ENCODE measurements around the gene SNX5.
A peak's percentile ranks its signal among the peaks of the same experiment; 100 is the strongest.
"Not testable (repeated sequence)": the region's sequence is repeated elsewhere in the genome, so short reads cannot be mapped to it uniquely, and the experiment has no call there.

SNX5 gene

DNA sequence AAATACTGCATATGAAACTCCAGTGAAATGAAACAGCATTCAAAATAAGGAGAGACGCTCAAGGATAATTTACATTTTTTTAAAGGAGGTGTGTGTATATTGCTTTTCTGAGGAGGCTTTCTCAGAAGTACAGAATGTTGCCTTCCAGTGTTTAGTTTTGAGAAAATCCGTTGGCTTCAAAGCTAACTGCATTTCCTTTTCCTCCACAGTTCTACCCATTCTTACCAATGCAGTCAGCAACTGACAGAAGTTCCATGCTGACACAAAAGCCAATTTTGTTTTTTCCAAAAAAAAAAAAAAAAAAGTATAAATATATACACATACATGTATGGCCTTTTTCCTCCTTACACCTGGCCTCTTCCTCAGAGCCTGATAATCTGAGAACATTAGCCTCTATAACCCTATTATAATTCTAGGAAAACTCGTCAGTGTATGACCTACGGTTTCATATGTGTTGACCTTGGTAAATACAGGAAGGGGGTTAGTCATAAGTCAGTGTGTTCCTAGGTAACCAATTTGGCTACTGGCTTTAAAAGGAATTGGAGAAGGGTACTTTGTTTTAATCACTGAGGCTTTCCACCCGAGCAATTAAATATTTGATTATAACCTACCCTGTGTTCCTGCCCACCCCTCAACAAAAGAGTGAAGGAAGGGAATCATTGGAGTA, 24.4 kb upstream of the SNX5 start:
- DNase-seq = peak; percentile 8

DNA sequence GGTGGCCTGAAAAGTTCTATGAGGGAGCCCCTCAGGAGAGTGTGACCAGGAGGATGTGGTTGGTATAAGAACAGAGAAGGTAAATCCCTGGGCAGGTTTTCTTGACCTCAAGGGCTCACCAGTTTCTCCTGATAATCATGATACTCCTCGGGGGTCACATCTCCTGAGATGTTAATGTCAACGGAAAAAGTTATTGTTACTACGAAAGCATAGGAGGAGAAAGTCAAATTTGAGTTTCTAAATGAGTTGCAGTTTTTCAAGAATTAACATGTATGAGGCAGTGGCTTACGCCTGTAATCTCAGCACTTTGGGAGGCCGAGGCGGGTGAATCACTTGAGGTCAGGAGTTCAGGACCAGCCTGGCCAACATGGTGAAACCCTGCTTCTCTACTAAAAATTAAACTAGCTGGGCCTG, 23.6 kb upstream of the SNX5 start:
- no peak for DNase-seq

DNA sequence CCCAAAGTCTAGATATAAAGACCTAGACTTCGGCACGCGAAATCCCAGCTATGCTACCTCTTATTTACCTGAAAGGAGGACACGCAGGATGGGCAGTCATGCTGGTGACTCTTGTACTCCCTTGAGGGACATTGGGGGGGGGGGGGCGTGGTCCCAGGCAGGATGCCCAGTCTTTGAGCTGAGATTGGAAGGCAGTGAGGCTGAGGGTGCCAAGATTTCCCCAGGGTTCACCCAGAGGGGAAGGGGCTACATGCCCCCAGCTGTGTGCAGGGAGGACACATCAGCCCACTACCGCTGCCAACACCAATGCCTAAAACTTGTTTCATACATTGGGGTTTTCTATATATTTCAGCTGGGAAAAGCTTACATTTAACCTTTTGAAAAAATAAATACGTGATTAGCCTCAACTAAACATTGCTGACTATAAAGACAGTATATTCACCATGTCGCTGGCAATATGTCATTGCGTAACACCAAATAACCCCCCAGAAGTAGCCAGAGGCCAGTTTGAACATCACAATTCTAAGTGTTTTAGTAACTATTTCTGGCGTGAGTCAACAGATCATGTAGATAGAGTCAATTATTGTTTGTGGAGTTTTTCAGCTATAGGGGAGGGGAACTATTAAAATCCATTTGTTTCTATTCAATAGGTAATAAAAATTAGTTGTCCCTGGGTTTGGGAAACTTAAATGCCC, 21.8 kb upstream of the SNX5 start:
- DNase-seq = no peak

DNA sequence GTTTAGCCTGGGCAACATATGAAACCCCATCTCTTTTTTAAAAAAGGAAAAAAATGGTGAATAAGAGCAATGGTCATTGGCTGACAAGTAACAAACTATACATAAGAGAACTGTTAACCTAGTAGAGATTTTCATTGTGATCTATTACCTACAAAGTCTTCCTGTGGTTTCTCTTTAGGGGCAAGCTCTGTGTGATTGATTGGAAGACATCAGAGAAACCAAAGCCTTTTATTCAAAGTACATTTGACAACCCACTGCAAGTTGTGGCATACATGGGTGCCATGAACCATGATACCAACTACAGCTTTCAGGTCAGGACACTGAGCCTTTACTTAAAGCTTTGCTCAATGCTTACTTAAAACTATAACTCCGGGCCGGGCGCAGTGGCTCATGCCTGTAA, 19.4 kb upstream of the SNX5 start:
- no peak for DNase-seq

DNA sequence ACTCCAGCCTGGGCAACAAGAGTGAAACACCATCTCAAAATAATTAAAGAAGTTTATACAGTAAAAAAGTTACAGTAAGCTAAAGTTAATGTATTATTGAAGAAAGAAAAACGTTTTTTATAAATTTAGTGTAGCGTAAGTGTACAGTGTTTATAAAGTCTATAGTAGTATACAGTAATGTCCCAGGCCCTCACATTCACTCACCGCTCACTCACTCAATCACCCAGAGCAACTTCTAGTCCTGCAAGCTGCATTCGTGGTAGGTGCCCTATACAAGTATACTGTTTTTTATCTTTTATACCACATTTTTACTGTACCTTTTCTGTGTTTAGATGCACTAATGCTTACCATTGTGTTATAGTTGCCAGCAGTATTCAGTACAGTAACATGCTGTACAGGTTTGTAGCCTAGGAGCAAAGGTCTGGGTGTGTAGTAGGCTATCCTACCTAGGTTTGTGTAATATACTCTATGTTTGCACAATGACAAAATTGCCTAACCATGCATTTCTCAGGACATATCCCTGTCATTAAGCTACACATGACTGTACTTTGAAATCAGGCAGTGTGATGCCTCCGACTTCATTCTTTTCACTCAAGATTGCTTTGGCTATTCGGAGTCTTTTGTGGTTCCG, 16.9 kb upstream of the SNX5 start:
- no peak for DNase-seq

DNA sequence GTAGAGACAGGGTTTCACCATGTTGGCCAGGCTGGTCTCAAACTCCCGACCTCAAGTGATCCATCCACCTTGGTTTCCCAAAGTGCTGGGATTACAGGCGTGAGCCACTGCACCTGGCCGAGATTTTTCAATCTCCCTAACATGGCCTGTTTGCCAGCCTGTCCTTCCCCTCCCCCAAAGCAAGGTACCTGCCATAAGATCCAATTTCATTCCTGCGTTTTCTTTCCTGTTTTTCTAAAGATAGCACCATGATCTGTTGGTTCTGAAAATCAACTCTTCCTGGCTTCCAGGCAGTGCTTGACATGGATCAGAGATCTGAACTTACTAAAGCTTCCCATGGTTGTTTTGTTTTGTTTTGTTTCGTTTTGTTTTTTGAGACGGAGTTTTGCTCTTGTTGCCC, 7.7 kb upstream of the SNX5 start:
- DNase-seq = no peak

DNA sequence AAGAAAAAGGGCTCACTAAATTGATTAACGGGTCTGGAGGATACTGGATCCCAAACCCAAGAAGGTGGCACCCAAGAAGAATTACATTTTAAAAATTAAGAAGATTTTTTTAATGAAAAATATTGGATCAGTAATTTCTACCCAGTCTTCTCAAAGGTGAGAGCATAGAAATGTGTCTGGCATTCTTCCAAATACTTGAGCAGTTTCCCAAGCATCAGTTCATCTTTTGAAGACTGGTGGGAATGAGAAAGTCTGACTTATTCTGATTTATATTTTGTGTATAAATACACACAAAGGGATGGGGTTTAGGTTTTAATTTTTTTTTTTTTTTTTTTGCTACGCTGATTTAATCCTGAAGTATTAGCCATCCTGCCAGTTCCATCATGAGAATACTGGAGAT, 3.5 kb upstream of the SNX5 start:
- DNase-seq = no peak

DNA sequence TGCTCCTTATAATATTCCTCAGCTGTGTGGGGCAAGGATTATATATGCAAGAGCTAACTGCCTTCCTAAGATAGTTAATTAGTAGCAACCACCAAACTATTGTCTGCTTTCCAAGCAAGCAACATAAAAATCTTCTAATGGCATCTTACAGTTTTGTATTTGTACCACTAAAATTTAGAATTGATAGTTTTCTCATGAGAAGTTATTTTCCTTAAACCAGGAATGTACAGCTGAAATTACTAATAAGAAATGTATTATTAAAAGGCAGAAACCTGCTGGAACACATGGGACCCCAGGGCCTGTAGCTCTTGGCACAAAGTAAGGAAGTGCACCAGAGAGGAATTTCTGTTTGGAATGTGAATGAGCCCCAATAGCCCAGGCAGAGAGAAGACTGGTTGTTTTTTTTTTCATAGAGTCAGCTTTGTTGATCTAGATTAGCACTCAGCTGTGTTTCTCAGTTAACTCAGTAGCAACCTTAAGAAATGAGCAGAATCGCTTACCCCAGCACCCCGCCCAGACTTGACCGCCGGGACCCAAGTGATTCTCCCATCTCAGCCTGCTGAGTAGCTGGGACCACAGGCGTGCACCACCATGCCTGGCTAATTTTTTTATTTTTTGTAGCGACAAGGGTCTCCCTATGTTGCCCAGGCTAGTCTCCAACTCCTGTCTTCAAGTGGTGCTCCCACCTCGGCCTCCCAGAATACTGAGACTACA, 2.9 kb upstream of the SNX5 start:
- DNase-seq = no peak

DNA sequence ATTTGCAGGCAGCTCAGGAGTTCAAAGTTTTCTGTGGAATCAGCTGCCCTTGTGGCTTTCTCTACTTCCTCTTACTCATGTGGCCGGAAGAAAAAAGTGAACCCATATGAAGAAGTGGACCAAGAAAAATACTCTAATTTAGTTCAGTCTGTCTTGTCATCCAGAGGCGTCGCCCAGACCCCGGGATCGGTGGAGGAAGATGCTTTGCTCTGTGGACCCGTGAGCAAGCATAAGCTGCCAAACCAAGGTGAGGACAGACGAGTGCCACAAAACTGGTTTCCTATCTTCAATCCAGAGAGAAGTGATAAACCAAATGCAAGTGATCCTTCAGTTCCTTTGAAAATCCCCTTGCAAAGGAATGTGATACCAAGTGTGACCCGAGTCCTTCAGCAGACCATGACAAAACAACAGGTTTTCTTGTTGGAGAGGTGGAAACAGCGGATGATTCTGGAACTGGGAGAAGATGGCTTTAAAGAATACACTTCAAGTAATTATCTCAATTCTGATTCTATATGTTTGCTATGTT, 1.4 kb upstream of the SNX5 start:
- no peak for DNase-seq

DNA sequence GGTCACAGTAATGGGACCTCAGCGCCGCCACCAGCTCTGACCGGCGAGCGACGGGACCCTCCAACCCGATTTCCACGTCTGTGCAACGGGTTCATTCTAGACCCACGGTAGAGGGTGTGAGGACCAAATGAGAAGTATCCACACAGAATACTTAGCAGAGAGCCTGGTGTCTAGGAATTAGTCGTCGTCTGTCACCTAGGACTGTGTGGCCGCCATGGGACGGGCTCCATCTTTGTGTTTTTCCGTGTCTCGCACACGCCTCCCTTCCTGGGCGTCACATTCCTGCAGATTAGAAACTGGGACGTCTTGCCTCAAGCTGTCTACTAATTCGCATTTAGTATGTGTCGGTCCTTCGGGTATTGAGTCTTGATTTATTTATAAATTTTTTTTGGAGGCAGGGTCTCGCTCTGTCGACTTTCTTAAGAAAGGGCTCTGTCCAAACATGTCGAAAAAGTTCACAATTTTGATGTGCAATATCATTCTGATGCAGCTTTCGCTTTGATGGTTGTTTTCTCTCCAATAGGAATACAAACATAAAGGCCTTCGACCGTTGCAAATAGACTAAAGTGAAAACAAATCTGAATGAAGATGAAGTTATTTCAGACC, 787 bp upstream of the SNX5 start:
- DNase-seq = no peak

DNA sequence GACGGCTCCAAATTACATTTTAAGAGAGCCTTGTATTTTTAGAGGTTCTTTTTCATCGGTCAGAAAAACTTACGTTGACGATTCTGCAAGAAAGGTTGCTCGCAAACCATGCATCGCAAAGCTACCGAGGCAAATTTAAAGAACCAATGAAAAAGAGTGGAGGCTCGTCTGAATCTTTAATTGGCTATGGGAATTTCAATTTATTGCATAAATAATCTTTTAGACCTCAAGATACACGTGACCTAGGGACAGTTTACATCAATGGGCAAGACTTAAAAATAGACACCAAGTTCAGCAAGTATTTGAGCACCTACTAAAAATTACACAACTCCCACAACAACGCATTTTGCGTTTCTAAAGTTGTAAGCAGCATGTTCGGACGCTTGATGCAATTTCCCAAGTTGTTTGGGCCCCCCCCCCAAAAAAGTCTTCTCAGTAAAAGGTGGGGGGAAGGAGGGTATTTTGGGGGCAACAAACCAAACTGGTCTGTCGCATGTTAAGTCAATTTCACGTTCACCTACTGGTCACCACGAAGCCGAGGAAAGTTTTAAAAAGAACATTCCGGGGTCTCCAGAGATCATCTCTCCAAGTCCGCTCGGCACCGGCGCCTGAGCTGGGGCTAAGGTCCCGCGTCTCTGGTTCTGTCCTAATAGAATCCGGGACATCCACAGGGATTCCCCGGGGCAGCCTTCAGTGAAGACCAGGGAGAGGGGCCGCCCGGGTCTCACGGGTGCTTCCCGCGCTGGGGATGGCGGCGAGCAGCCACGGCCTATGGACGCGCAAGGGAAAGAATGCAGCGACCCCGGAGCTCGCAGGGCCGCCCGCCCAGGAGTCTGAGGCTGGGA, 851 bp downstream of the SNX5 start:
- no peak for DNase-seq

DNA sequence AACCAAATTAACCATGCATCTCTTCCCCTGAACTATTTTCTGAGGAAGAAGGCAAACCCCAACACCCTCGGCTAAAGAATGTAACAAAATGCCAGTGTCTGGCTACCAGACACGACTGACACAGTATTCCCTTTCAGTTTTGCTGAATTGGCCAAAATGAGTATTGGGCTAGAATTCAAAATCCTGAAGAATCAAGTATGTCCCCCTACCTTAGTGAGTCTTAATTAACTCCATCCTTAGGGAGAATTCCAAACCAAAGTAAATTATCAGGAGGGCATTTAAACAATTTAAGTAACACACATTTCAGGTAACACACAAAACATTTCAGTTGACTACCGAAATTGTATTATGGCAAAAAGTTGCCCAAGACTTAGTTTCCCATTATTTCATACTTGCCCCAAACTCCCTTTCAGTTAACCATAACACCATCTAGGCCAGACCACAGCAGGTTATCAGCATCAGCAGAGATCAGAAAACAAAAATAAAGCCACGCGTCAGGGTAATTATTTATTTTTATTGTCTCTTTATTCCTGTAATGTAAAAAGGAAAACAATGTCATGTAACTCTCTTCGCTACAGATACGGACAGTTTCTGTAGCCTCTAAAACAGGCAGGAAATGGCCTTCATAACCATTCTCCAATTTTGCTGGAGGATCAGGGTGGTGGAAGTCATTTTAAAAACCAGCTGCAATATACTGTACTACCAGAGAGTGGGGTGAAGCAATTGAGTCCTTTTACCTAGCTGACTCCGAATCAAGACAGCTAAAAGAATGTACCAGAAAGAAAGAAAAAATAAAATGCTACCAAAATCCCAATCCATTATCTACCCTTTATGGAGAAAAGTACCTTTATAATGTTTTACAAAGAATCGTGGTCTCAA, 1.9 kb downstream of the SNX5 start:
- DNase-seq = no peak

DNA sequence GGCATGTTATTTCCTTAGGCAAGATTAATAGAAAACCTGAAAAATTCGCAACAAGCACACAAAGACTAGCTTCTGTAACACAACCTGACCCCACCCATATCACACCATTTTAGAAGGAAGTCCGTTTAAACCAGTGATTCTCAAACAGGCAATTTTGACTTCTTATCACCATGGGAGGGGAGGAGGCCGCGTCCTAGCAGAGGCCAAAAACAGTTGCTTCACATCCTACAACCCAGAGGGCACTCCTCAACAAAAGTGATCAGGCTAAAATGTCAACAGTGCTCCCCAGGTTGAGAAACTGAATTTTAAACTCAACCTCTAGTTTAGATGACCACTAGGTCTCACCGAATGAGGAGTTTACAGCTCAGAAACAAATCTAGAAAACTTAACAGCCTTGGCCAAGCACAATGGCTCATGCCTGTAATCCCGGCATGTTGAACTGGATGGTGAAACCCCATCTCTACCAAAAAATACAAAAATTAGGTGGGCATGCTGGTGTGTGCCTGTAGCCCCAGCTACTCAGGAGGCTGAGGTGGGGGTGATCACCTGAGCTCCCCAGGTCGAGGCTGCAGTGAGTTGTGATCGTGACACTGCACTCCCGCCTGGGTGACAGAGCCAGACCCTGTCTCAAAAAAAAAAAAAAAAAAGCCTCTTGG, 3.4 kb downstream of the SNX5 start:
- no peak for DNase-seq

DNA sequence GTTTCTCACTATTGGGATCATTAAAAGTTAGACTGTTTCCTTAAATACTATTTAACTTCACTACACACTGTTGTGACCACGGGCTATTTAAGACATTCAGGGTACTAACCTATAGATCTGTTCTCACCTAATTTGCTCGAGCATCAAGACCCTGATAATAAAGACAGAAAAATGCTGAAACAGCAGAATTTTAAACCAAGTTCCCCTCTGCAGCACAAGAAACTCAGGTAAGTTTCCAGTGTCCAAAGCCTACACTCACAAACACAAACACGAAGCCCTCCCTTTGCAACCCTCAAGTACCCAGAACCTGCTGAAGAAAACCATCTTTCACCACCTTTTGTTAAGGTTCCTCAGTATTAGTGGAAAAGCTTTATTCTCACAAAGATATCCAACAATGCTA, 4.0 kb downstream of the SNX5 start:
- DNase-seq = no peak

DNA sequence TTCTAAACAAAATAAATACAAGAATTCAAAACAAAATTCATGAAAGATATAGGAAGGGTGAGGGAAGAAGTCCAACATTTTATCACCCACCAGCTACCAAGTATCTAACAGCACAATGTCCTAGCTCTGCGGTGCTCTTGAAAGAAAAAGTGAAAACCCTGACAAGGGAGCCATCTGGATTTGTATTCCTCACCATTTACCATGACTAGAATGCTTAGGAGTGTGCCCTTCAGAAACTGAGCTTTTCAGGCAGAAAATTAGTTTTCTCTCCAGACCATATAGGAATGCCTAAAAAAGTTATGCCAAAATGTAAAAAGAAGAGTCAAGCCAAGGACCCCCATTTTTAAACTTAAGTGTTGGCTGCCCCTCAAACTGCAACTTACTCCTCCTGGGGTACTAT, 4.5 kb downstream of the SNX5 start:
- no peak for DNase-seq

DNA sequence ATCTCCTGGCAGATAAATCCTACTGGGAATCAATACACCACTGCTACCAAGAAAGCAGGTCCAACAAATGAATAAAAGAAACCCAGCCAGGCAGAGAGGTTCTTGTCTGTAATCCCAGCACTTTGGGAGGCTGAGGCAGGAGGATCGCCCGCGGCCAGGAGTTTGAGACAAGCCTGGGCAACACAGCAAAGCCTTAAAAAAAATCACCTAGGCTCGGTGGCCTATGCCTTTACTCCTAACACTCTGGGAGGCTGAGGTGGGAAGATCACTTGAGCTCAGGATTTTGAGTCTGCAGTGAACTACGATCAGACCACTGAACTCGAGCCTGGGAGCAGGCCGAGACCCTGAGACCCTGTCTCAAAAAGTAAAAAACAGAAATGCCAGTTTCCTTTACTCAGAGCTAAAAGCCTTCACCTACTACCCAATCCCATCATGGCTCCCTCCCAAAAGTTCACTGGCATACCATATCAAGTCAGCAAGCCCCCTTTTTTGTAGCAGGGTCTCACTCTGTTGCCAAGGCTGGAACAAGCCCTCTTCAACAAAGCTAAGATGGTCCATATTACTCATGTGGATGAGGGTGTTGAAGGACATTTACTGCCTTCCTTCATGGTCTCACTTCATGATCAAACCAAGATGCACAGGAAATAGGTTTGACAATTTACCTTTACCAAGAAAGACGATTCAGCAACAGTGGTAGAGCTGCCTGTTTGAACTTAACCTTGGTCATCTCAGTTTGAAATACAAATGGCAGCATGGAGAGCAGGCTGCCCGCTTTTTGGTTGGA, 5.3 kb downstream of the SNX5 start:
- no peak for DNase-seq

DNA sequence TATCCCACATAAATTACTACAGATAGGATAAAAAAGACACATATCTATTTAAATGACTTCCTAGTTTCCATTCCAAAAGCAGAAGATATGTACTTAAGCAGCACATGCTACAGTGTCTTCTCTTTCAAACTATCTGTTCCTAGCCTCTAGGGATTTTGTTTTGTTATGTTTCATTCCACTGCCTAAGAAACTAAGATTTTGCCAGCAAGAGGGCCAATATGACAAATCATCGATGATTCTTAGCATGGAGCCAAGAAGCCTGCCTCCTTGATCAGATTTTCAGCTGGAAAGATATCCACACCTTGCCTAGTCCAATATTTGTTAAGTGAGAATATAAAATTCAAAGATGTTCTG, 7.0 kb downstream of the SNX5 start:
- no peak for DNase-seq

DNA sequence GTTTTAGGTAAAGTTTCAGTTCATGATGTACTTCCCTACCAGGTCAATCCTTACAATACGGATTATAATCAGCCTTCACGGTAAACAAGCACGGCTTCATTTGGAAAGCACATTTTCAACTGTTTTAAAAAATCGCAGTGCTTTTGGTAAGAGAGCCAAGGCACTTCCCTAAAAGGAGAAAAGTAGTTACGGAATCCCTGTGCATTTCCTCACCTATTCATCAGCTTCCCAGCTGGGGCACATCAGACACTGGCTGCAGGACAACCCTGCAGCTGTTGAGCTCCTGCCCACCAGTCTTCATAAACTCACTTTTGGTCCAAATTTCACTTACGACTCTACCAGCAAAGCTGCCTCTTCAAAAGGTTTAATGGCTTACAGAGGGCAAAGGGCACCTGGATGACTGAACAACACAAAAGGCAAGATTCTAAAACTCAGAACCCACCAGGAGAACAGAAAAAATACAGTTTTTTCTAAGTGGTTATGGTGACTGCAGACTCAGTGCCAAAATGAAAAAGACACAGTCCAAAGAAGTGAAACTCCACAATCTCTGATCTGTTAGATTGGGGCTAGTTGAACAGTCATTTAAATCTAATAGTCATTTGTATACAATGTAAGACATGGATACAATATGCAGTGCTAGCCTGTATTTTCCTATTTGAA, 7.5 kb downstream of the SNX5 start:
- no peak for DNase-seq

DNA sequence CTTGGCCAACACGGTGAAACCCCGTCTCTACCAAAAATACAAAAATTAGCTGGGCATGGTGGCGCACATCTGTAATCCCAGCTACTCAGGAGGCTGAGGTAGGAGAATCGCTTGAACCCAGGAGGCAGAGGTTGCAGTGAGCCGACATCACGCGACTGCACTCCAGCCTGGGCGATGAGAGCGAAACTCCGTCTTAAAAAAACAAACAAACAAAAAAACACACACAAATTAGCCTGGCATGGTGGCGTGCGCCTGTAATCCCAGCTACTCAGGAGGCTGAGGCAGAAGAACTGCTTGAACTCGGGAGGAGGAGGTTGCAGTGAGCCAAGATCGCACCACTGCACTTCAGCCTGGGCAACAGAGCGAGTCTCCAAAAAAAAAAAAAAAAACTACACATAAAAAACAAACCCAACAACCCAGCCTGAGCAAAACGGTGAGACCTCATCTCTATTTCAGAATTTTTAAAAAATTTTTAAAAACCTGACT, 8.2 kb downstream of the SNX5 start:
- DNase-seq = not testable (repeated sequence)
